ENCODE measurements around the gene ARPC3.
A peak's percentile ranks its signal among the peaks of the same experiment; 100 is the strongest.
"Not testable (repeated sequence)": the region's sequence is repeated elsewhere in the genome, so short reads cannot be mapped to it uniquely, and the experiment has no call there.

Gene ARPC3

GRCh38 chr12:110466791-110467190, 16.7 kb upstream of the ARPC3 start:
- Histone ChIP-seq H3K4me1 (no peaks in the 10 kb centered on the region), H3K9me3 (no peaks in the 10 kb centered on the region), H3K36me3 (peaks cover 14% of the 10 kb centered on the region), H3K27me3 (no peaks in the 10 kb centered on the region), H3K4me3 (ENCODE audit: low read depth, low read length) (peak overlapping the region; percentile 92; the same call in 1 of the 2 replicates)
- DNase-seq = no peak
- no peak for TF ChIP-seq CTCF (IDR thresholded peaks at IDR 0.05; ENCODE audit: low read depth, low read length)

- not testable (repeated sequence) for H3K9me3 ChIP-seq; DNase-seq; H3K4me3 ChIP-seq (ENCODE audit: low read depth, low read length); H3K27me3 ChIP-seq; H3K4me1 ChIP-seq
- H3K36me3 ChIP-seq = peaks cover 16% of the 10 kb centered on the region
Measured at GRCh38 chr12:110465765-110466164, 15.6 kb upstream of the ARPC3 start.

- Histone ChIP-seq H3K36me3 (peaks cover 21% of the 10 kb centered on the region), H3K4me3 (ENCODE audit: low read depth, low read length) (no peak overlapping the region), H3K9me3 (no peaks in the 10 kb centered on the region), H3K4me1 (no peaks in the 10 kb centered on the region), H3K27me3 (no peaks in the 10 kb centered on the region)
- TF ChIP-seq CTCF (IDR thresholded peaks at IDR 0.05; ENCODE audit: low read depth, low read length) = no peak
- DNase-seq = no peak
Measured at GRCh38 chr12:110465024-110465423, 14.9 kb upstream of the ARPC3 start.

GRCh38 chr12:110461189-110461588, 11.1 kb upstream of the ARPC3 start:
- not testable (repeated sequence) for H3K27me3 ChIP-seq; DNase-seq; H3K4me1 ChIP-seq; H3K4me3 ChIP-seq (ENCODE audit: low read depth, low read length); H3K9me3 ChIP-seq
- H3K36me3 ChIP-seq = peaks cover 41% of the 10 kb centered on the region

- Histone ChIP-seq H3K36me3 (peaks cover 43% of the 10 kb centered on the region), H3K4me3 (ENCODE audit: low read depth, low read length) (no peak overlapping the region), H3K9me3 (no peaks in the 10 kb centered on the region), H3K27me3 (no peaks in the 10 kb centered on the region), H3K4me1 (no peaks in the 10 kb centered on the region)
- no peak for TF ChIP-seq CTCF (IDR thresholded peaks at IDR 0.05; ENCODE audit: low read depth, low read length)
- DNase-seq = no peak
Measured at GRCh38 chr12:110458756-110459155, 8.6 kb upstream of the ARPC3 start.

GRCh38 chr12:110453569-110454296, 3.6 kb upstream of the ARPC3 start:
- H3K4me1 ChIP-seq = no peaks in the 10 kb centered on the region
- H3K36me3 ChIP-seq = peaks cover 33% of the 10 kb centered on the region
- H3K4me3 ChIP-seq (ENCODE audit: low read depth, low read length) = no peak overlapping the region
- no peaks in the 10 kb centered on the region for H3K27me3 ChIP-seq
- H3K9me3 ChIP-seq = no peaks in the 10 kb centered on the region
- DNase-seq = no peak
- TF ChIP-seq CTCF (IDR thresholded peaks at IDR 0.05; ENCODE audit: low read depth, low read length) = no peak

GRCh38 chr12:110451263-110451662, 1.1 kb upstream of the ARPC3 start:
- Histone ChIP-seq H3K27me3 (no peaks in the 10 kb centered on the region), H3K36me3 (peaks cover 26% of the 10 kb centered on the region), H3K9me3 (no peaks in the 10 kb centered on the region), H3K4me1 (no peaks in the 10 kb centered on the region), H3K4me3 (ENCODE audit: low read depth, low read length) (no peak overlapping the region)
- no peak for TF ChIP-seq CTCF (IDR thresholded peaks at IDR 0.05; ENCODE audit: low read depth, low read length)
- no peak for DNase-seq
